ENCODE results near the gene TREML2.

TREML2 gene

GRCh38 chr6:41176189-41176588 lies 24.8 kb downstream of the TREML2 start:
- no peak for DNase-seq (ENCODE audit: low spot score)

GRCh38 chr6:41175084-41175483 lies 25.9 kb downstream of the TREML2 start:
- DNase-seq (ENCODE audit: low spot score), result no peak

- no peak for DNase-seq (ENCODE audit: low spot score)
Measured at GRCh38 chr6:41174610-41175009, 26.3 kb downstream of the TREML2 start.

- no peak for DNase-seq (ENCODE audit: low spot score)
Measured at GRCh38 chr6:41171908-41172307, 29.0 kb downstream of the TREML2 start.

DNA sequence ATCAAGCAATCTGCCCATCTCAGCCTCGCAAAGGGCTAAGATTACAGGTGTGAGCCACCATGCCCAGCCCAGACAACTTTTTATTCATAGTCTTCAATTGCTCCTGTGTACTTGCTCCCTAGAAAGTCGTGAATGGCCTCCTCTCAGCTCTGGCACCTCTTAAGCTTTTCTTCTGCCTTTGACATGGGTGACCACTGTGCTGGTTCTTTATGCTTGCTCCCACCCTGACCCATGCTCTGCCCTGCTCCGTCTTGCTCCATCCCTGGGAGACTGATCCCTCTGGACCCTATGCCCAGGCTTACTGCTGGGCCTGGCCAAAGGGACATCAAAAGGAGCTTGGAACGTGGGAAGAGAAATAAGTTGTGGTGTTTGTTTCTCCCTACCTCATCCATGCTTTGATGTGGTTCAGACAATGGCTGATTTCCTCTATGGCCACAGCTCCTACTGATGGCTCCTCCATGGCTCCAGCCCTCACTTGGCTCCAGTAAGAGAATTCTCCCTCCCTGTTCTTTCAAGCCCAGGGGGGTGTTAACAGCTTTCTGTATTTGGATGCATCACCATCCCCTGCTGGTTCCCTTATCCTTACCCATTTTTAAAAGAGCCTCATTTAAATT lies 30.3 kb downstream of the TREML2 start:
- DNase-seq (ENCODE audit: low spot score), result no peak

DNA sequence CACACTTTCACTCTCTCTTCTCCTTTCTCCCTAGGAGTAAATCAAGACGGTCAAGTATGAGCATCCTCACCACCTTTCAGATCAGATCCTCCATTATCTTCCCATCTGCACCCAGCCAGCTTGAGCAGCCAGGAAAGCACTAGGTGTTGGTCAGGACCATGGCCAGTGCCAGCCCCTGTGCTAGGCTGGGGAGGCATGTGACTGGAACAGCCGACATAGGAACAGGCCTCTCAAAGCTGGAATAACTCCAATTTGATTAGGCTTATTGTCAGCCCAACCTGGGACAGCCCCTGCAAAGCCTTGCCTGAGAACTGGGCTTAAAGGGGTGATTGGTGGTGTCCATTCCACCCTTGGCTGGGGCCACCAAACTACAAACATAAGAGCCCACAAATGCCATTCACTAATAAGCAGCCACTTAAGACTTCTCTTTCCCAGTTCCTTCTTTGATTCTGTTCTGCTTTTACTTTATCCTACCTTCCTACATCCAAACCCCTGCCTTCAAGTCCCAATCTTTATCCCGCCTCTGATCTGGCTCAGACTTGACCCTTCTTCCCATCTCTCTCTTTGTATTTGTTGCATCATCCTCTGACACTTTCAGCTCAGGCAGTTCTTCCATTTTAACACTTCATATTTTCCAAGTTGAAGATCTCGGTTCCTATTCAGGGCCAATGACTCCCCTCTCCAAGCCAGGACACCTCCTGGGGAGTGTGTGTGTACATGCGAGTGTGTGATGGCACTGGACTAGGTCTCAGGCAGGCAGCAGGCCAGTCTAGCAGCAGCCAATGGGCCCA lies 33.6 kb downstream of the TREML2 start:
- peak; percentile 8 for DNase-seq (ENCODE audit: low spot score)

- no peak for DNase-seq (ENCODE audit: low spot score)
Measured at GRCh38 chr6:41164551-41165120, 36.3 kb downstream of the TREML2 start.

DNA sequence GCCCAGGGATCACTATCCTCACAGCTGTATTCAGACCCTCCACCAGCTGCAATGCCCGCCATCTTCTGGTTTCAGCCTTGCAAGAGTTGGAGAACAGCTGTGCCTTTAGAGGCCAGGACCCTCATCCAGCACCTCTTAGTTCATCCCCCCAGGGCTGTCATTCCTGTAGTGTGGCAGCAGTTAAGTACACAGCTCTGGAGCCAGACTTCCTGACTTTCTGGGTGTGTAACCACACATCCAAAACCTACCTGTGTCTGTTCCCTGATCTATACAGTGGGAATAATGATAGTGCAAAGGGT lies 37.6 kb downstream of the TREML2 start:
- DNase-seq (ENCODE audit: low spot score), result no peak

DNA sequence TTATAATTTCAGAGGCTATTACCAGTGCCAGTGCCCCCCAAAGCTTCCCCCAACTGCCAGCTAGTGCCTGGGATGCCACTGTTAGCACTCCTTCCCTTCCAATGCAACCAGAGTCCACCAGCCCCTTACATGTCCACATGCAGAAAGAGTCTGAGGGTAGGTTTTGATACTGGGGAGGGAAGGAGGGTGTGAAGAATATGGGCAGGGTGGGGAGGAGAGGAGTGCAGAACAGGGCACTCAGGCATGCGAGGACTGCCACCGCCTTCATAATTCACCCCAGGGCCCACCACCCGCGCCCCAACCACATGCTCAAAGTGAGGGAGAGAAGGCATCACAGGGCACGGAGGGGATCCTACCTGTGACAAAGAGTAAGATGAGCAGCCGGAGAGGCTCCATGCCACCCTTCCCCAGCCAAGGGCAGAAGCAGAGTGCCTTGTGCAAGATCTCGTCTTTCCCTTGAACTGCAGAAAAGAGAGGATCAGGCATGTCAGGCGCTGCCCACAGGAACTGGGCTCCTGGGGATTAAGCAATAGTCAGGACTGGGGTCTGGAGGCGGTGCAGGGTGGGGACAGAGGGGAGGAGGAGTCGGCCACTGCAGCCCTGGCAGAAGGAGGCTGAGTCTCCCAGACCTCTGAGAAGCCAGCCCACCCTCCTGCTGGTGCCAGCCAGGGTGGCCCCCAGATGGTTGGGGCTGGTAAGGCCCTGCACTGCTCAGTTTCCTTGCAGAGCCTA lies 38.1 kb downstream of the TREML2 start, which contains the start of gene TREM2:
TREM2 (minus strand) TSS at position 430 of the 732 bp plus-strand sequence; CDS start at position 396, 34 bp downstream.
- DNase-seq (ENCODE audit: low spot score), result no peak

DNA sequence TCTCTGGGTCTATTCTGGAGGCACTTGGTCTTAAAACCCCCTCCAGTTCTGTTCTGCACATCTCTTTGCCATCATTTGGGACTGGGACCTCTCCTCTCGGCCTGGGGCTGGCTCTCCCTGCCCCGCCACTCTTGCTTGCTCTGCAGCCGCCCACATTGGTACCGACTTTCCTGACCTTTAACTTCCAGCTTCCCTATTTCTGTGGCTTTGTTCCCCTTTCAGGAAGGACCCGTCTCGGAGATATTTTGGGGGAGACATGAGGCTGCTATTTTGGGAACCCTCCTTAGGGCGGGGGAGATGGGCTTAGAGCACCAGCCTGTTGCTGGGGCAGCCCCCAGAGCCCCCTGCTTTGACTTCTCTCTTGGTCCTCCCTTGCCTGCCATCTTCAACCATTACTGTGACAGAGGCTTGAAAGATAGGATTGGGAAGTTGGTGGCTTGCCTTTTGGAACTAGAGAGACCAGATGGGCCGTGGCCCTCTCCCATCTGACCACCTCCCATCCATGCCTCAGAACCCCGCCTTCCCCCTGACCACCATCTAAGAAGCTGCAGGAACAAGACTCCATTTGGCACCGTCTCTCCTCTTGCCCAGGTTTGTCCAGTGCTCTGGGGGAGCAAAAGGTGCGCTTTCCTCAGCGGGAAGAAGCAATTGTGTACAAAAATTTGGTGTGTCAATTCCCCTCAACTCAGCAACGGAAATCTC lies 38.9 kb downstream of the TREML2 start:
- no peak for DNase-seq (ENCODE audit: low spot score)

DNA sequence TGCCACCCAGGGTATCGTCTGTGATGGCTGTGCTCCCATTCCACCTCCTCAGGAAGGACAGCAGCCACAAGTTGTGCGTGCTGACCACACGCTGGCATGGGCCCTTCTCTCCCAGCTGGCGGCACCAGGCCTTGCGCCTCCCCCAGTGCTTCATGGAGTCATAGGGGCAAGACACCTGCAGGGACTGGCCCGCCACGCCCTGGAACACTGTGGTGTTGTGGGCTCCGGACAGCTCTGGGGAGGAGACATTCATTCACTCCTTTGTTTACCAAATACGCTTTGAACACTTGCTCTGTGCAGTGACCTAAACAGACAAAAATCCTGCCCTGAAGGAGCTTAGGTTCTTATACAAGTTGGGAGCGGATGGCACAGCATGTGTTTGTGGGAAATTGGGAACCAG lies 39.6 kb downstream of the TREML2 start:
- DNase-seq (ENCODE audit: low spot score), result no peak

- no peak for DNase-seq (ENCODE audit: low spot score)
Measured at GRCh38 chr6:41160933-41161332, 40.0 kb downstream of the TREML2 start.

DNA sequence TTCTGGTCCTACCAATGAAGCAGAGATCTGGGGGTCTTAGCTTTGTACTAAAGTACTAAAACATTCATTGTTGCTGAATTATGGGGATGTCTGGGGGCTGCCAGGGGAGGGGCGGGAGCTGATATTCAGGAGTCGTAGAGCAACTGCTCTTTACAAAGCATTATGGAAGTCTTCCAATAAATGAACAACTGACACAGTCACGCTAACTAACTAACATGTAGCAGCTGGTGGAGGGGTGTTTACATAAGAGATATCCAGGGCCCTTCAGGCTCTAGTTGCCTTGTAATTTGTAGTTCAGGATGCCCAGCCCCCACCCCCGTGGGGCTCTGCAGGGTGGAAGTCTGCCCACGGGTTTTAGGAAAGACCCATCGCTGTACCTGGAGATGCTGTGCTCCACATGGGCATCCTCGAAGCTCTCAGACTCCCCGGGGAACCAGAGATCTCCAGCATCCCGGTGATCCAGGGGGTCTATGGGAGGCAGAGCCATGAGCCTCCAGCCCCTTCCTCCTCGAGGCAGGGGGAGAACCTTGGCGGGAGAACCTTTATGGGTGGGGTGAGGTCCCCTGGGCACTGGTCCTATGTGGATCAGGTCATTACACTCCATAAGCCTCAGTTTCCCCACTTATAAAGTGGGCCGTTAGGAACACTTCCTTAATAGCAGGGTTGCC lies 41.4 kb downstream of the TREML2 start:
- DNase-seq (ENCODE audit: low spot score), result no peak

DNA sequence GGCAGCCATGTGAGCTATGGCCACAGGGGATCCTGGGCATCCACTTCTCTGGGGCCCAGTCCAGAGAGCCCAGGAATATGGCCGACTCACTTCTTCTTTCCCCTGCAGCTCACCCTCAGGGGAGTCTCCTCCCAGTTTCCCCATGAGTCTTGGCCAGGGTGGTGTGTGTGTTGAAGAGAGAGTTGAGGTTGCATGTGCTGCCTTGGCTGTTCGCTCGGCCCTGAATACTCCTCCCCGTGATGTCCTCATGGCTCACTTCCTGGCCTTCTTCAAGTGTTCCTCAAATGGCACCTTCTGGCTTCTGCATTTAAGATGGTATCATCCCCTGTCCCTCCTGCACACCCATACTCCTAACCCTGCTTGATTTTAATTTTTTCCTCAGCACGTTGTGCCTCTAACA lies 43.6 kb downstream of the TREML2 start:
- DNase-seq (ENCODE audit: low spot score), result no peak

DNA sequence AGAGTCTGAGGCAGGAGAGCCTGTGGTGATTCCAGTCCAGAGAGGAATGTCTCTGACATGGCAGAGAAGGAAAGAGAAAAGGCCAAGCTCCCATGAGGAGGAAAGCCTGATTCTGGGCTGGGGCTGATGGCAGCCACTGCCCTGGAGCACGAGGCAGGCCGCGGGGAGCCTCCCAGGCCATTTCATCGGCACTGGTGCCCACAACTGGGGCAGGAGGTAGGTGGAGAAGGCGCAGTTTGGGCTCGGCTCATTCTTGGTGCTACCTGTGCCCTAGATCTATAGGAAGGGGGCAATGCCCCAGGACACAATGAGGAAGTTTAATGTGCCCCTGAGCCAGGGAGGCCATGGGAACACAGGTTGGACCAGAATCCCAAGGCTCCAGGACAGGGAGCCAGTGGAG lies 44.2 kb downstream of the TREML2 start:
- DNase-seq (ENCODE audit: low spot score), result no peak

GRCh38 chr6:41156001-41156400 lies 44.9 kb downstream of the TREML2 start:
- DNase-seq (ENCODE audit: low spot score), result no peak

DNA sequence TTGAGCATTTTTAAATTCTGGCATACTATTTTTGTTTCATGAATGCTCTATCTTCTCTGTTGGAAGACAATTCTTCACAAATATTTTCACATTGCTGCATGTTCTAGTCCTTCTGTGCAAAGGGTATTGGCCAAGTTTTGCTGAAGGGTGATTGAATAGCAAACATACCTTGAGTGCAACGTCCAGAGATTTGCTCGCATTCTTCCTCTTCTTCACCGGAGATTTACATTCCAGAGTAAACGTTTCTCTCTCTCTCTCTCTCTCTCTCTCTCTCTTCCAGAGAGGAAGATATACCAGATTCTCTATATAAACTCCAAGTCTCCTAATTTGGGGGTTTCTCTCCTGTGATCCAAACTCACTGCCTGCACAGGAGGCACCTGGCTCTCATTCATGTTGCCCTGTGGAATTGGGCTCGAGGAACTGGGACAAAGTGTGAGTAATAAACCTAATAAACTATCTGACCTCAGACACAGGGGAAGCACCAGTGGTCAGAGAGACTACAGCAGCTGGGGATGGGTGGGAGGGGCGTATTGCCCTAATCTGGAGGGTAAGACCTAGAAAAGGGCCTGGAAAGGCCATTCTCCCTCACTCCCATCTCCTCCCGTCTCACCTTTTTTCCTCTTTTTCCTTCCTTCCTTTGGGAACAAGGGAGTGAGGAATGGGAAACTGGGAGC lies 45.7 kb downstream of the TREML2 start:
- no peak for DNase-seq (ENCODE audit: low spot score)

DNA sequence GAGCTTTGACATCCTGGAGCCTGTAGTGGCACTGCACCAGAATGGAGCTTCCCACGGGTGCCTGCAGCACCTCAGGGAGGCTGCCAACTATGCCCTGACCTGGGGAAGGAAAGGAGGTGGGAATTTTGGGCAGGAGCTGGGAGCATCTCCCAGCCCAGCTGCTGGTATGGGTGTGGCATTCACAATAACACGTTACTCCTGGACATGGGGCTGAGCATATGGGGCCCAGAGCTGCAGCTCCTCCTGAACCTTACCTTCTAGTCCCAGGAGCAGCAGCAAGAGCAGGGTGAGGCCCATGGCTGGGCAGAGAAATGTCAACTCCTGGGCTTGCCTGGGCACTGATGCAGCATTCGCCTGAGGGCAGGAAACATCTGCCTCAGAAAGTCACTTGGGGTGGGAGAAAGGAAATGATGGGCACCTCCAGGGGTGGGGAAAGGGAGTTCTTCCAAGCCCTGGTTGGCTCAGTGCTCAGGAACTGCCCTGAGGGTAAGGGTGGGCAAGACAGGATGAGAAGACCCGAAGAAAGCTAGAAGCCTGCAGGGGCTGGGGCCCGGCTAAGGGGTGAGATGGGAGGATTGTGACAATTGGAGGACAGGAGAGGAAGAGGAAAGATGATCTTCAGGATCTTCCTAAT lies 46.8 kb downstream of the TREML2 start, which contains the start of gene TREML1:
TREML1 (minus strand) TSS at position 356 of the 634 bp plus-strand sequence; CDS start at position 297, 59 bp downstream.
- DNase-seq (ENCODE audit: low spot score), result no peak

GRCh38 chr6:41153451-41153850 lies 47.5 kb downstream of the TREML2 start:
- DNase-seq (ENCODE audit: low spot score), result no peak

- no peak for DNase-seq (ENCODE audit: low spot score)
Measured at GRCh38 chr6:41150671-41151070, 50.3 kb downstream of the TREML2 start.
